ENCODE measurements around the gene ARSG.

ARSG gene

DNA sequence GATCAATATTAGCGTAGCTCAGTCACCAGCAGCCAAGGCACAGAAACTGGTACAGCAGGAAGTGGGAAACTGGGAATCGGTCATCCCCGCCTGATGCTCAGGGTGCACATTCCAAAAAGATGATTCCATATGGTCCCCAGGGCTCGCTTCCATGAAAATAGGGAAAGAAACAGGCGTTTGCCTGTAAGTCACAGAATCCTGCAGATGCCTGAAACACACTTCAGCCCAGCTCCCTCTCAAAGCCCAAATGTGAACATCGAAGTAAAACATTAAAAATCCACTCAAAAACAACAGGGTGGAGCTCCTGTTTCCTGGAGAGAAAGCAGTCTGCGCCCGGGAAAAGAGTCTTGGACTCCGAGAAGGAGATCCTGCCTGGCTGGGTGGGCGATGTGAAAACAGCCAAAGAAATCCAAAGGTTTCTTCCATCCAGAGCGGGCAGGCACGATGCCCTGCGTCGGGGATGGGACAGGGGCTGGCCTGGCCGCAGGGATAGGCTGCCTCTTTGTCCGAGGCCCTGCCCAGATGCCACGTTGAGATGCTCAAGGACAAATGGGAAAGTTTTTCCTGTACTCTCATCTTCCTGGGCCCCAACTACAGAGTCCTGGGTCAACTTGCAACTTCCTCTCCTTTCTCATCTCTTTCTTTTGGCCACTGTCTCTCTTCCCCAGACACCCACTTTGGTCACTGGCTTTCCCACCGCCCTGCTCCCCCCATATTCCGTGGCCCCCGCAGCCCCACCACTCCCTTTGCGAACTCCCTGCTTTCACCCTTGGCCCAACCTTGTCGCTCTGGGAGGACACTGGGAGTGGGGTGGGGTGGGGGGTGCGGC, 165.3 kb downstream of the ARSG start:
- peaks cover 3% of the 10 kb centered on the region; the same call in 1 of the 2 replicates for H3K36me3 ChIP-seq (ENCODE audit: control insufficient read depth, insufficient read depth, low read length)
- no peak overlapping the region for H3K27ac ChIP-seq (ENCODE audit: low read depth, low read length)
- H3K4me1 ChIP-seq (ENCODE audit: control insufficient read depth, insufficient read depth, low read length): peaks cover 28% of the 10 kb centered on the region
- H3K4me3 ChIP-seq (ENCODE audit: low read depth, low read length): peak overlapping the region; percentile 90
- H3K9ac ChIP-seq (ENCODE audit: low read length): peak overlapping the region; percentile 56
- H3K9me3 ChIP-seq (ENCODE audit: control insufficient read depth, insufficient read depth, low read depth, low read length): no peaks in the 10 kb centered on the region
- peaks cover 9% of the 10 kb centered on the region; the same call in 1 of the 2 replicates for H3K27me3 ChIP-seq (ENCODE audit: control insufficient read depth, insufficient read depth, low read length)

GRCh38 chr17:68457168-68457538, 165.9 kb downstream of the ARSG start, which contains the start of gene WIPI1:
TSS of gene WIPI1 (minus strand) at chr17:68457496. CDS start at chr17:68457421, 75 bp downstream.
- peak within 1 kb of the TSS; percentile 72 for H3K9ac ChIP-seq (ENCODE audit: low read length)
- peak within 1 kb of the TSS; percentile 90 for H3K4me3 ChIP-seq (ENCODE audit: low read depth, low read length)
- no peak within 1 kb of the TSS for H3K27ac ChIP-seq (ENCODE audit: low read depth, low read length)
- H3K27me3 ChIP-seq (ENCODE audit: control insufficient read depth, insufficient read depth, low read length): peaks cover 9% of the 10 kb centered on the region; the same call in 1 of the 2 replicates
- H3K4me1 ChIP-seq (ENCODE audit: control insufficient read depth, insufficient read depth, low read length): peaks cover 32% of the 10 kb centered on the region
- no peaks in the 10 kb centered on the region for H3K36me3 ChIP-seq (ENCODE audit: control insufficient read depth, insufficient read depth, low read length)
- H3K9me3 ChIP-seq (ENCODE audit: control insufficient read depth, insufficient read depth, low read depth, low read length): no peaks in the 10 kb centered on the region

DNA sequence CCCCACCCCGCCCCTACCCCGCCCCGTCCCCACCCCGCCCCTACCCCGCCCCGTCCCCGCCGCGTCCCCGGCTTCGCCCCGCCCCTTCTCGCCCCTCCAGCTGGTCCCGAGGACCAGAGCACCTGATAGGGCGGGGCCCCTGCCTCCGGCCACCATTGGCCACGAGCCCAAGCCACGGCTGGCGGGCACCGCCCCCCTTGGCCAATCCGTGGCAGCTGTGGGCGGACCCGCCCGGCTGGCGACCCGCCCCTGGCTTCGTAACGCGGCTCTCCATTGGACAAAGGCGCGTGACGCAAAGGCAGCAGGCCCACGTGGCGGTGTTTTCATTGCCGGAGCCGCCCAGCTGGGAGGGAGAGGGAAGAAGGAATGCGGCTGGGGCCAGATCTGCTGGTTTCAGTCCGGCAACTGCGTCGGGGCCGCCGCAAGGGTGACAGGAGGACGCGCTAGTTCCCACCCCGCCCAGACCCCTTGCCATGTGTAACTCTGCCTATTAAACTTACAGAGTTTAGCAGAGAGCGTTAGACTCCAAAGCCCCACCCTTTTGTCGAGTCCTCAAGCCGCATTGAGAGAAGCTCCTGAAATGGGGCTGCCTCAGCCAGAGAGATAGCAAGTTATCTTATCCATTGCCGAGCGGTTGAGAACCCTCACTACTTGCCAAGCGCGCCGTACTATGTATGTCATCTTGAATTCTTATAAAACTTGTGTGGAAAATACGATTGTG, 166.4 kb downstream of the ARSG start:
- Histone ChIP-seq H3K9me3 (ENCODE audit: control insufficient read depth, insufficient read depth, low read depth, low read length) (no peaks in the 10 kb centered on the region), H3K27me3 (ENCODE audit: control insufficient read depth, insufficient read depth, low read length) (peaks cover 9% of the 10 kb centered on the region; the same call in 1 of the 2 replicates), H3K9ac (ENCODE audit: low read length) (peak overlapping the region; percentile 1), H3K27ac (ENCODE audit: low read depth, low read length) (no peak overlapping the region), H3K36me3 (ENCODE audit: control insufficient read depth, insufficient read depth, low read length) (no peaks in the 10 kb centered on the region), H3K4me3 (ENCODE audit: low read depth, low read length) (peak overlapping the region; percentile 70), H3K4me1 (ENCODE audit: control insufficient read depth, insufficient read depth, low read length) (peaks cover 35% of the 10 kb centered on the region)

DNA sequence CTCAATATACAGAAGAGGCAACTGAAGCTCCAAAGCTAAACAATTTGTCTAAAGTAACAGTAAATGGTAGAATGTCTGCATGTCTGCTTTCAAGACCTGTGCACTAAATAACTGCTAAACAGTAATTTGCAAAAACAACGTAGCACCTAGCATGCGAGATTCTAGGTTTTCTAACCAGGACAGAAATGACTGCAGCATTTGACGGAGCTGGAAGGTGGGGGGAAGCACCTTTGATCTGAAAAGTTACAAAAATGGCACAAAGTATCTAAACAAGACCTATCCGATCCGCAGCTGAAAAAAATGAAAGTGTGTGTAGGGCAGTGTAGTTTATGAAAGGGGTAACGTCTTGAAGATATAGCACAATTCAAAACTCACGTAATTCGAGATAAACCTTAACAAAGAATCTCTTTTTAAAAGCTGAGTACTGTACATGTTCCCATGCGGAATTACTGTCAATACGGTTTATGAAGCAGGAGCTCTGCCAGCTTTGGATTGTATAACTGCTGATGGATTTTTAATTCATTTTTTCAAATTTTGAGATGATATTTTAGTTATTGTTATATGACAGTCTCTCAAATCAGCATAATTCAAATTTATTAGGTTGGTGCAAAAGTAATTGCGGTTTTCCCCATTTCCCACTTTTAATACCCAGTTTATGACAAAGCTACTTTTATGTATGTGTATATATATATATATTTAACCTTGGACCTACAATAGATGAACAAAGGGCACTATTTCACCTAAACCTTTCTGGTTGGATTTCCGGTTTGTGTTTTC, 167.2 kb downstream of the ARSG start:
- H3K4me3 ChIP-seq (ENCODE audit: low read depth, low read length): peak overlapping the region; percentile 70
- peaks cover 37% of the 10 kb centered on the region for H3K4me1 ChIP-seq (ENCODE audit: control insufficient read depth, insufficient read depth, low read length)
- H3K36me3 ChIP-seq (ENCODE audit: control insufficient read depth, insufficient read depth, low read length): no peaks in the 10 kb centered on the region
- peaks cover 9% of the 10 kb centered on the region; the same call in 1 of the 2 replicates for H3K27me3 ChIP-seq (ENCODE audit: control insufficient read depth, insufficient read depth, low read length)
- no peak overlapping the region for H3K27ac ChIP-seq (ENCODE audit: low read depth, low read length)
- H3K9me3 ChIP-seq (ENCODE audit: control insufficient read depth, insufficient read depth, low read depth, low read length): no peaks in the 10 kb centered on the region
- peak overlapping the region; percentile 1 for H3K9ac ChIP-seq (ENCODE audit: low read length)

DNA sequence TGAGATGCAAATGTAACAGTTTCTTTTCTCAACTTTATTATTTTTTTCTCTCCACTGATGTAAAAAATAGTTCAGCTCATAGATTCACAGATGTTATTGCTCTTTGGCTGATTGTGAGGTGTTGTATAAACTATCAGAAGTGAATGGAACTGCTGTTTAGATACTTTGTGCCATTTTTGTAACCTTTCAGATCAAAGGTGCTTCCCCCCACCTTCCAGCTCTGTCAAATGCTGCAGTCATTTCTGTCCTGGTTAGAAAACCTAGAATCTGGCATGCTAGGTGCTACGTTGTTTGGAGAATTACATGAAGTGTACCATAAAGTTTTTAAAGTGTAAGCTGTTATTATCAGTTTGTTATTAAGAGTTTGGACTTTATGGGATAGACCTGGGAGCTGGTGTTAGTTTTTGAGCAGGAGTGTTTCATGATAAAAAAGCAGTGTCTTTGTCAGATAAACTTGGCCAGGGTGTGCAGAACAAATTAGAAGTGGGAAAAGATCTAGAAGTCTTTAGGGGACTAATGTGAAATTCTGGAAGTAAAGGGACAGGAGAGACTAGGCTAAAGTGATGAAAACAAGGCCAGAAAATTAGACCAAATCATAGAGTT, 167.8 kb downstream of the ARSG start:
- no peaks in the 10 kb centered on the region for H3K36me3 ChIP-seq (ENCODE audit: control insufficient read depth, insufficient read depth, low read length)
- no peak overlapping the region for H3K9ac ChIP-seq (ENCODE audit: low read length)
- no peaks in the 10 kb centered on the region for H3K9me3 ChIP-seq (ENCODE audit: control insufficient read depth, insufficient read depth, low read depth, low read length)
- H3K27ac ChIP-seq (ENCODE audit: low read depth, low read length): no peak overlapping the region
- H3K4me1 ChIP-seq (ENCODE audit: control insufficient read depth, insufficient read depth, low read length): peaks cover 37% of the 10 kb centered on the region
- H3K4me3 ChIP-seq (ENCODE audit: low read depth, low read length): no peak overlapping the region
- H3K27me3 ChIP-seq (ENCODE audit: control insufficient read depth, insufficient read depth, low read length): peaks cover 9% of the 10 kb centered on the region; the same call in 1 of the 2 replicates

DNA sequence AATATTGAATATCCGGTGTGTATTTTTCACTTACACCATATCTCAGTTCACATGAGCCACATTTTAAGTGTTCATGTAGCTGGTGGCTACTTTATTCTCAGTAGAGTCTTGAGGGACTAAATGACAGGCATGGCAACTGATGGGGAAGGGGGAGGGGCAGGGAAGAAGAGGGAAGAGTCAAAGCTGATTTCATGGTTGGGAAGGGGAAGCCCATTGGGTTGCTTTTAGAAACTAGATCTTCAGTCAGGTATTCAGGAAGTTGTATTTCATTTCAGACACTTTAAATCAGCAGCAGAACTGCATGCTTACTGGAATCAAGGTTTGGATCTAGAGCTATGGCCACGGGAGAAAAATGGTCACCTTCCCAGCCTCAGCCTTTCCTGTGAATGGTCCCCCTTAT, 168.9 kb downstream of the ARSG start:
- Histone ChIP-seq H3K9me3 (ENCODE audit: control insufficient read depth, insufficient read depth, low read depth, low read length) (no peaks in the 10 kb centered on the region), H3K9ac (ENCODE audit: low read length) (no peak overlapping the region), H3K27ac (ENCODE audit: low read depth, low read length) (no peak overlapping the region), H3K4me3 (ENCODE audit: low read depth, low read length) (no peak overlapping the region), H3K36me3 (ENCODE audit: control insufficient read depth, insufficient read depth, low read length) (no peaks in the 10 kb centered on the region), H3K4me1 (ENCODE audit: control insufficient read depth, insufficient read depth, low read length) (peaks cover 37% of the 10 kb centered on the region), H3K27me3 (ENCODE audit: control insufficient read depth, insufficient read depth, low read length) (peaks cover 9% of the 10 kb centered on the region; the same call in 1 of the 2 replicates)

GRCh38 chr17:68460715-68461114, 169.4 kb downstream of the ARSG start:
- peaks cover 9% of the 10 kb centered on the region; the same call in 1 of the 2 replicates for H3K27me3 ChIP-seq (ENCODE audit: control insufficient read depth, insufficient read depth, low read length)
- H3K27ac ChIP-seq (ENCODE audit: low read depth, low read length): no peak overlapping the region
- H3K9ac ChIP-seq (ENCODE audit: low read length): no peak overlapping the region
- no peaks in the 10 kb centered on the region for H3K36me3 ChIP-seq (ENCODE audit: control insufficient read depth, insufficient read depth, low read length)
- no peaks in the 10 kb centered on the region for H3K9me3 ChIP-seq (ENCODE audit: control insufficient read depth, insufficient read depth, low read depth, low read length)
- H3K4me1 ChIP-seq (ENCODE audit: control insufficient read depth, insufficient read depth, low read length): peaks cover 37% of the 10 kb centered on the region
- no peak overlapping the region for H3K4me3 ChIP-seq (ENCODE audit: low read depth, low read length)

DNA sequence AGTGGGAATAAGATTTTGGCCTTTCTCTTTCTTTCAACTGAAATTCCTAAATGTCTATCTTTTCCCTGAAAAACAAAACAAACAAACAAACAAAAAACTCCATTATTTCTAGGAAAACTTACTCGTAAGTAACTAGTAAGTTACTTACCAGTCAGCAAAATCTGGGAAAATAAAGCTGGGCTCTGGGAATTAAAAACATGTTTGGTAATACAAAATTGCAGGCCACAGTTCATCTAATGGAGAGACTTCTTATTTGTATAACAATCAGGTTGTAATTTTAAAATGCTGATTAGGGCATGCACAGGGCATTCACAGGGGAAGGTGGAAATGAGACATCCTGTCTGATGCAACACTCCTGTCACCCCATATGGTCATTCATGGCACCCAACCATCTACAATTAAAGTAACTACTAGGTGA, 169.8 kb downstream of the ARSG start:
- Histone ChIP-seq H3K4me1 (ENCODE audit: control insufficient read depth, insufficient read depth, low read length) (peaks cover 36% of the 10 kb centered on the region), H3K27ac (ENCODE audit: low read depth, low read length) (no peak overlapping the region), H3K4me3 (ENCODE audit: low read depth, low read length) (no peak overlapping the region), H3K27me3 (ENCODE audit: control insufficient read depth, insufficient read depth, low read length) (peaks cover 9% of the 10 kb centered on the region; the same call in 1 of the 2 replicates), H3K36me3 (ENCODE audit: control insufficient read depth, insufficient read depth, low read length) (no peaks in the 10 kb centered on the region), H3K9ac (ENCODE audit: low read length) (no peak overlapping the region), H3K9me3 (ENCODE audit: control insufficient read depth, insufficient read depth, low read depth, low read length) (no peaks in the 10 kb centered on the region)

DNA sequence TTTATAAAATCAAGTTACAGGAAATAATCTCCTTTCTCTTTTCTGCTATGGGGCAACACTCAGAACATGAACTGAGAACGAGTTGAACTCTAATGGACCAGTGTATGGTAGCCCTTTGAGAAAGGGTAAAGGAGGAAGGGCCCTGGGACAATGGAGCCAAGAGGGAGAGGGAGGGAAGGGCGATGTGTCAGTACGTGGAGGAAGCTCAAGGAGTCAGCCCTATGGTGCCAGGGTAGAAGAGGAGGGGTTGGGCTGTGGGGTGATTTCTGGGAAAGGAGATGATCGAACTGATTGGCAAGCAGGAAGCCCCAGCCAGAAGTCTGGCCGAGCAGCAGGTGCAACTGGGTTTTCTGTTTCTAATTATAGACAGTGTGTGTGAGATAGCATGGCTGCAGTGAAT, 170.3 kb downstream of the ARSG start:
- Histone ChIP-seq H3K27ac (ENCODE audit: low read depth, low read length) (no peak overlapping the region), H3K4me1 (ENCODE audit: control insufficient read depth, insufficient read depth, low read length) (peaks cover 32% of the 10 kb centered on the region)

More for the DNA sequence above, 170.3 kb downstream of the ARSG start:
- Histone ChIP-seq H3K9ac (ENCODE audit: low read length) (no peak overlapping the region), H3K27me3 (ENCODE audit: control insufficient read depth, insufficient read depth, low read length) (peaks cover 9% of the 10 kb centered on the region; the same call in 1 of the 2 replicates), H3K4me3 (ENCODE audit: low read depth, low read length) (no peak overlapping the region), H3K9me3 (ENCODE audit: control insufficient read depth, insufficient read depth, low read depth, low read length) (no peaks in the 10 kb centered on the region), H3K36me3 (ENCODE audit: control insufficient read depth, insufficient read depth, low read length) (no peaks in the 10 kb centered on the region)

Data from HUES6 (cell line).